ENCODE data around the gene AGBL1.

GRCh38 chr15:86568378-86568777, 488.7 kb downstream of the AGBL1 start:
- TF ChIP-seq CTCF (IDR thresholded peaks at IDR 0.05), result no peak
- TF ChIP-seq POLR2A (IDR thresholded peaks at IDR 0.05), result no peak

All from heart left ventricle (tissue), 13 donors.